Amniotic stem cell (primary cell): Measurements from ENCODE around the gene ATP8A1.
"Not testable (repeated sequence)": the region's sequence is repeated elsewhere in the genome, so short reads cannot be mapped to it uniquely, and the experiment has no call there.

Source experiments
- DNase-seq: peaks from one replicate; lab custom pipeline; 2025; lab: John Stamatoyannopoulos, UW

The ATP8A1 gene

GRCh38 chr4:42501624-42502401, 155.1 kb downstream of the ATP8A1 start:
- no peak for DNase-seq

- no peak for DNase-seq
Measured at GRCh38 chr4:42498040-42498439, 158.9 kb downstream of the ATP8A1 start.

- DNase-seq = no peak
Measured at GRCh38 chr4:42497142-42497910, 159.6 kb downstream of the ATP8A1 start.

- DNase-seq = no peak
Measured at GRCh38 chr4:42492962-42493361, 163.9 kb downstream of the ATP8A1 start.

- no peak for DNase-seq
Measured at GRCh38 chr4:42490015-42490414, 166.9 kb downstream of the ATP8A1 start.

- no peak for DNase-seq
Measured at GRCh38 chr4:42489095-42489494, 167.8 kb downstream of the ATP8A1 start.

- no peak for DNase-seq
Measured at GRCh38 chr4:42488554-42488953, 168.4 kb downstream of the ATP8A1 start.

GRCh38 chr4:42488114-42488513, 168.8 kb downstream of the ATP8A1 start:
- DNase-seq = no peak

- no peak for DNase-seq
Measured at GRCh38 chr4:42487230-42487629, 169.7 kb downstream of the ATP8A1 start.

- DNase-seq = not testable (repeated sequence)
Measured at GRCh38 chr4:42486156-42486555, 170.7 kb downstream of the ATP8A1 start.

GRCh38 chr4:42484630-42485029, 172.3 kb downstream of the ATP8A1 start:
- no peak for DNase-seq

GRCh38 chr4:42483426-42484379, 173.2 kb downstream of the ATP8A1 start:
- no peak for DNase-seq

- no peak for DNase-seq
Measured at GRCh38 chr4:42482516-42483327, 174.2 kb downstream of the ATP8A1 start.

- DNase-seq = no peak
Measured at GRCh38 chr4:42480717-42481116, 176.2 kb downstream of the ATP8A1 start.

GRCh38 chr4:42480281-42480680, 176.6 kb downstream of the ATP8A1 start:
- DNase-seq = no peak

- no peak for DNase-seq
Measured at GRCh38 chr4:42478946-42479345, 178.0 kb downstream of the ATP8A1 start.

- DNase-seq = no peak
Measured at GRCh38 chr4:42478509-42478908, 178.4 kb downstream of the ATP8A1 start.

- no peak for DNase-seq
Measured at GRCh38 chr4:42474406-42474805, 182.5 kb downstream of the ATP8A1 start.

- no peak for DNase-seq
Measured at GRCh38 chr4:42473071-42473684, 183.7 kb downstream of the ATP8A1 start.

GRCh38 chr4:42471896-42472295, 185.0 kb downstream of the ATP8A1 start:
- no peak for DNase-seq

- no peak for DNase-seq
Measured at GRCh38 chr4:42470023-42470422, 186.9 kb downstream of the ATP8A1 start.
